C4-2B (cell line): ENCODE data around the gene TCF20.
A peak's percentile ranks its signal among the peaks of the same experiment; 100 is the strongest.

Experiments used
- H3K27ac ChIP-seq: fragments of 450-650 bp; 2 replicates; pipeline ENCODE4 v1.5.1; 2017
- ZFX ChIP-seq: fragments of 450-650 bp; IDR thresholded peaks from 2 replicates; pipeline ENCODE4 v1.6.1; 2017
- TF ChIP-seq, protein P1 (sequence below): fragments of 450-650 bp; conservative IDR thresholded peaks from 2 replicates; pipeline ENCODE4 v1.5.1; 2017; ENCODE audit warnings: mild to moderate bottlenecking

The TCF20 gene

DNA sequence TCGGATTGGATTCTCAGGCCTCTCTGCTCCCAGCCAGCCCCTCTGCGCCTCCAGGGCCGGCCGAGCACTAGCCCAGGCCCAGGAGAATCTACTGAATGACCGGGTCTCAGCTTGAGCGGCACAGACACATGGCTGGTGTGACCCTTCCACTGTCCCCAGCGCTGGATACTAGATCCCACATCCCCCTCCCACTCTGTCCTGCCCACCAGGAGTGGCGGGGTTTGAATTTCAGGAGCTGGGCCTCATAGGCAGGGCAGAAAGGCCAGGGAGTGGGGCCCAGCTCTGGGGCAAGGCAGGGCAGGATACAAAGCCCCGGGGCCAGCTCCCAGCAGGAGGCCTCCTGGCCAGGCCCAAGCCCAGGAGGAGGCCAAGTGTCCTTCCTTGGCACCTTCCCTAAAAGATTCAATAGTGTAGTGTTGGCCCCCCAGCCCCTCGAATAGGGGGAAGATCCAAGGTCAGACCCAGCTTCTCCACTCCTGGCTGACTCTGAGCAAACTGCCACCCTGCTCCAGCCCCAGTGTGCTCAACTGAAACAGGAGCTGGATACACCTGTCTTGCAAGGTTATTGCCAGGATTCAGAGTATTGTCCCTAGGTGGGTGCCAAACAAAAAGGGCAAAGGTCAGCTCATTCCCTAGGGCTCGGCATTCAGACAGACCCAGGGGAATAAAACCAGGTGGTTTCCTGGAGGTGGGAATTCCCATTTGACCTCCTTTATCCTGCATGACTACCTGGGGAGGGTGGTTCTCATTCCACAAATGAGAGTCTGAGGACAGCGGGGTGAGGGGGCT, 22.5 kb upstream of the TCF20 start:
- TF ChIP-seq ZFX, result no peak
- TF ChIP-seq, protein P1, sequence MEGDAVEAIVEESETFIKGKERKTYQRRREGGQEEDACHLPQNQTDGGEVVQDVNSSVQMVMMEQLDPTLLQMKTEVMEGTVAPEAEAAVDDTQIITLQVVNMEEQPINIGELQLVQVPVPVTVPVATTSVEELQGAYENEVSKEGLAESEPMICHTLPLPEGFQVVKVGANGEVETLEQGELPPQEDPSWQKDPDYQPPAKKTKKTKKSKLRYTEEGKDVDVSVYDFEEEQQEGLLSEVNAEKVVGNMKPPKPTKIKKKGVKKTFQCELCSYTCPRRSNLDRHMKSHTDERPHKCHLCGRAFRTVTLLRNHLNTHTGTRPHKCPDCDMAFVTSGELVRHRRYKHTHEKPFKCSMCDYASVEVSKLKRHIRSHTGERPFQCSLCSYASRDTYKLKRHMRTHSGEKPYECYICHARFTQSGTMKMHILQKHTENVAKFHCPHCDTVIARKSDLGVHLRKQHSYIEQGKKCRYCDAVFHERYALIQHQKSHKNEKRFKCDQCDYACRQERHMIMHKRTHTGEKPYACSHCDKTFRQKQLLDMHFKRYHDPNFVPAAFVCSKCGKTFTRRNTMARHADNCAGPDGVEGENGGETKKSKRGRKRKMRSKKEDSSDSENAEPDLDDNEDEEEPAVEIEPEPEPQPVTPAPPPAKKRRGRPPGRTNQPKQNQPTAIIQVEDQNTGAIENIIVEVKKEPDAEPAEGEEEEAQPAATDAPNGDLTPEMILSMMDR, result no peak
- peak overlapping the region; percentile 24 for H3K27ac ChIP-seq

DNA sequence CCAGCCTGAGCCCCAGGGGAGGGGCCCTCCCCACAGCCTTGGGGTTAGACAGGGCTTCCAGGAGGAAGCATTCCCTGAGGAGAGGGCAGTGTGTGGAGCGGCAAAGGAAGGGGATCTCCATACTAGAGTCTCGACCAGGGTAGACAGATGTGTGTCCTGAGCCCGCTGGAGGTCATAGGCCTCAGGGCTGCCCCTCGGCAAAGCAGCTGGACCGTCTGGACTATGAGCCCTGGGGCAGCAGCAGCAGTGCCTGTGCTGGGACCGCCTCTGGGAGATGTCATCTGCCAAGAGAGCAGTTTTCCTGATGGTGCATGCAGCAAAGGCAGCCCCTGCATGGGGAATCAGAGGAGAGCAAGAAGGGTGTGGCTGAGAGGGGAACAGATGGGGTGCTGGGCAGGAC, 20.8 kb upstream of the TCF20 start:
- no peak overlapping the region for H3K27ac ChIP-seq
- TF ChIP-seq, protein P1, result no peak
- TF ChIP-seq ZFX, result no peak

DNA sequence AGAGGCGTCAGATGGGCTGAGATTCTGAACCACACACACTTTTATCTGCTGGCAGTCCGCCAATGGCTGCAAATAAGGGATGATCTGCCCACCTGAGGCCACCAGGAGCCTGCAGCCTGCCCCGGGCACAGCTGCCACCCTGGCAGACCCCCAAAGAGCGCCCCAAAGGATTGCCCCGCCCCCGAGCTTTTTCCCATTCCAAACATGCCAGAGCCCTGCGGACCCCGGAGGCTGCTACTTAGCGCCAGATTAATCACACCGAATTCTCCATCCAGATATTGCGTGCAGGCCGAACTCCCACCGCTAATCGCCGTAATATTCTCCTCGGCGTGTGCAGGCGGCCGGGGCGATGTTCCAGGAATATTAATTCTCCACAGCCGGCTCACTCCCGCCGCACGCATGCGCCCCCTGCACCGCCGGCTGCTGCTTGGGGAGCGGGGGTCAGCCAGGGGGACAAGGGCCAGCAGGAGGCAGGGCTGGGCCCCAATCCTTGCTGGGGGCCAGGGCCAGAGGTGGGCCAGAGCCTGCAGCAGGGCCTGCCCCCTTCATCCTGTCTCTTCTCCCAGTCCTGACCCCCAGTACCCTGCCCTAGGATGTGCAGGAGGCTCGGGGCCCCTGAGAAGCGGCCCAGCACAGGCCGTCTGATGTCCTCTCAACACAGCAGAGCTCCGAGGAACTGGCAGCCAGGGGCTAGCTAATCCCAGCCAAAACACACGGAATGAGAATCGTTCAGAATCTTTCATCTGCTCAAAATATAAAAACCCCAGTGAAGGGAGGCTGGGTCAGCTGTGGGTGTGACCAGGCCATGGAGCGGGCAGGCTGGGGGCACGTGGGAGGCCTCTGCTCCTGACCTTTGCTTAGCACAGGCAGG, 19.5 kb upstream of the TCF20 start:
- H3K27ac ChIP-seq, result no peak overlapping the region
- TF ChIP-seq, protein P1, result no peak

DNA sequence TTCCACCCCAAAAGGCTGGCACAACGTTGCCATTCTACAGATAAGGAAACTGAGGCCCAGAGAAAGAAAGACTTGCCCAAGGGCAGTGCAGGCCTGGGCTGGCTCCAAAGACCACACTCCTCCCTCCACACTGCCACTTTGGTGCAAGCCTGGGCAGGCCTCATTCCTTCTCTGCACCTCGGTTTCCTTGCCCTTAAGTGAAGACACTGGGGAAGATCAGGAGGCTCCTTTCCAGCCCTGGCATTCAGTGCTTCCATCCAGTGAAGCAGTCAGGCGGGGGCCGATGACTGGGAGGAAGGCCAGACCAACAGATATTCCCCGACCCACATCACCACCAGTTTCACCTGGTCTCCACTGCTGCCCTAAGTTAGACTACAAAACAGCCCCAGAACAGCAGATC, 18.3 kb upstream of the TCF20 start:
- TF ChIP-seq, protein P1, result no peak
- no peak for TF ChIP-seq ZFX
- H3K27ac ChIP-seq, result no peak overlapping the region

DNA sequence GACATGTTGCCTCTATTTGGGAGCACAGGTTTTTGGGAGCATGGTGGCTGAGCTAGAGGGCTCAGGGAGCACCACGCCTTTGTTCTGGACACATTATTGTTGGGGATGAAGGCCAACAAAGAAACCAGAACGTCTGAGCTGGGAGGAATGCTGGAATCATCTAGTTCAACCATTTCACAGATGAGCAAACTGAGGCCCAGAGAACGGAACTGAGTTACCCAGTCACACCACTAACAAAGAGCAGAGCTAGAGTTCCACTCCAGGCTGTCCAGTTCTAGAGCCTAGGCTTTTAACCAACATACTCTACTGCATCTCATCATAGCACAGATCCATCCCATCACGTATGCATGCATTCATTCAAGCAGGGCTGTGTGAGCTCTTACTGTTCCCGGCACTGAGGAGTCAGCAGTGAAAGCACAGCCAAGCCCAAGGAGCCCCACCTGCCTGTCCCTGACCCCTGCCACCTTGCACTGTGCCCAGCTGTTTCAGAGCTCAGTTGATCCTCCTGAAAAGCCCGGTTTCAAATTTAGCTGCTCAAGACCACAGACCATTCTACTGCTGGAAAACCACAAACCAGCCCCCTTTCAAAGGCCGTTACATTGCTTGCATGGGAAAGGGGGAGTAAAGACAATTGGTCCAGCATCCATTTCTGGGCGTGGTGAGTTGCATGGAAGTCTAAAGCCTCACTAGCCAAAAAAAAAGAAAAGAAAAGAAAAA, 16.9 kb upstream of the TCF20 start:
- TF ChIP-seq, protein P1, result no peak
- TF ChIP-seq ZFX, result no peak
- H3K27ac ChIP-seq, result no peak overlapping the region

DNA sequence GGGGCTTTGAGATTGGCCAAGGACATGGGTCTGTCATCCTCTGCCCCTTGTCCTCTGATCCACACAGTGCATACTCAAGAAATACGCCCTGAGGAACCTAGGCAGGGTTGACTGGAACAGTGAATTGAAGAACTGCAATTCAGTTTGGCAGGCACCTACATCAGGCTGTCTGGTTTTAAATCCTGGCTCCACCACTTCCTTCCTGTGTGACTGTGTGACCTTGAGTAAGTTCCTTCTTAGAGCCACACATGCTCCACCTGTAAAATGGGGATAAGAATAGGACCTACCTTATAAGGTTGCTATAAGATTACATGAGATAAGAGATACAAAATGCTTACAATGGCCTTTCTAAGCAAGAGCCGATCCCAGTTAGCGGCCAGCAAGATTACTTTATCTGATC, 15.8 kb upstream of the TCF20 start:
- no peak for TF ChIP-seq ZFX
- TF ChIP-seq, protein P1, result no peak

DNA sequence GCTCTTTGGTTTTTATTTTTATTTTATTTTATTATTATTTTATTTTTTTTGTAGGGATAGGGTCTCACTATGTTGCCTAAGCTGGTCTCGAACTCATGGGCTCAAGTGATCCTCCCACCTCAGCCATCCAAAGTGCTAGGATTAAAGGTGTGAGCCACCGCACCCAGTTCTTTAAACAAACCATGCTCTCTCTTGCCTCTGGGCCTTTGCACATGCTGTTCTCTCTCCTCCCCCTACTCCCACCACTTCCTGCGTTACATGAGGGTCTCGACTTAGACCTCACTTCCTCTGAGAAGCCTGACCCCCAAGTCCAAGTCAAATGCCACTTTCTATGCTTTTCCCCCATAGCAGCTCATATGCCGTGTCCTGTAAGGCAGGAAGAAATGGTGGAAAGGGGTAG, 15.2 kb upstream of the TCF20 start:
- no peak for TF ChIP-seq ZFX
- TF ChIP-seq, protein P1, result no peak
- H3K27ac ChIP-seq, result no peak overlapping the region

More for the DNA sequence above, 15.8 kb upstream of the TCF20 start:
- H3K27ac ChIP-seq, result no peak overlapping the region
